Sigmoid colon (tissue), 4 donors: ENCODE results near the gene ANP32E.
"Not testable (repeated sequence)": the region's sequence is repeated elsewhere in the genome, so short reads cannot be mapped to it uniquely, and the experiment has no call there.

ENCODE experiments used
- POLR2AphosphoS5 ChIP-seq, 4 donors: sonication (generic); formaldehyde crosslinking; IDR thresholded peaks; one replicate each; pipeline ENCODE4 v1.6.1; 2017; ENCODE audit warnings: antibody characterized with exemption in 4 of 4
- TF ChIP-seq, protein P1 (sequence below), 4 experiments: fragments of 450-650 bp in 3 of 4; fragments of 200-600 bp in 1 of 4; IDR thresholded peaks; one replicate each; pipeline ENCODE4 v1.5.1; 2016 to 2019; ENCODE audit warnings: antibody characterized with exemption in 4 of 4, mild to moderate bottlenecking in 3 of 4, moderate library complexity in 2 of 4

DNA sequence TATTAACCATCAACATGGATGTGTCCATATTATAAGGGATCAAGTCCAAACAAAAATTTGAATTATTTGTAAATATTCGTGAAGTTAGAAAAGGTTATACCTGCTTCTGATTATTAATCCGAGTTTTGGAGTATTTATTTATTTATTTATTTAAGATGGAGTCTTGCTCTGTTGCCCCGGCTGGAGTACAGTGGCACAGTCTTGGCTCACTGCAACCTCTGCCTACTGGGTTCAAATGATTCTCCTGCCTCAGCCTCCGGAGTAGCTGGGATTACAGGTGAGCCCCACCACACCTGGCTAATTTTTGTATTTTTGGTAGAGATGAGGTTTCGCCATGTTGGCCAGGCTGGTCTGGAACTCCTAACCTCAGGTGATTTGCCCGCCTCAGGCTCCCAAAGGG lies 20.1 kb downstream of the ANP32E start:
- TF ChIP-seq, protein P1, sequence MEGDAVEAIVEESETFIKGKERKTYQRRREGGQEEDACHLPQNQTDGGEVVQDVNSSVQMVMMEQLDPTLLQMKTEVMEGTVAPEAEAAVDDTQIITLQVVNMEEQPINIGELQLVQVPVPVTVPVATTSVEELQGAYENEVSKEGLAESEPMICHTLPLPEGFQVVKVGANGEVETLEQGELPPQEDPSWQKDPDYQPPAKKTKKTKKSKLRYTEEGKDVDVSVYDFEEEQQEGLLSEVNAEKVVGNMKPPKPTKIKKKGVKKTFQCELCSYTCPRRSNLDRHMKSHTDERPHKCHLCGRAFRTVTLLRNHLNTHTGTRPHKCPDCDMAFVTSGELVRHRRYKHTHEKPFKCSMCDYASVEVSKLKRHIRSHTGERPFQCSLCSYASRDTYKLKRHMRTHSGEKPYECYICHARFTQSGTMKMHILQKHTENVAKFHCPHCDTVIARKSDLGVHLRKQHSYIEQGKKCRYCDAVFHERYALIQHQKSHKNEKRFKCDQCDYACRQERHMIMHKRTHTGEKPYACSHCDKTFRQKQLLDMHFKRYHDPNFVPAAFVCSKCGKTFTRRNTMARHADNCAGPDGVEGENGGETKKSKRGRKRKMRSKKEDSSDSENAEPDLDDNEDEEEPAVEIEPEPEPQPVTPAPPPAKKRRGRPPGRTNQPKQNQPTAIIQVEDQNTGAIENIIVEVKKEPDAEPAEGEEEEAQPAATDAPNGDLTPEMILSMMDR (IDR thresholded peaks at IDR 0.05) = not testable (repeated sequence)
- TF ChIP-seq POLR2AphosphoS5 (IDR thresholded peaks at IDR 0.05) = not testable (repeated sequence)
